GM18907 (cell line): ENCODE results near the gene FKTN.

Experiments
- ATAC-seq: cut with Tn5 transposase; IDR thresholded peaks from one replicate; pipeline ENCODE4 v1.9.1; 2021; ENCODE audit warnings: mild to moderate bottlenecking, moderate library complexity; ENCODE audit not compliant: unreplicated experiment

The FKTN gene

DNA sequence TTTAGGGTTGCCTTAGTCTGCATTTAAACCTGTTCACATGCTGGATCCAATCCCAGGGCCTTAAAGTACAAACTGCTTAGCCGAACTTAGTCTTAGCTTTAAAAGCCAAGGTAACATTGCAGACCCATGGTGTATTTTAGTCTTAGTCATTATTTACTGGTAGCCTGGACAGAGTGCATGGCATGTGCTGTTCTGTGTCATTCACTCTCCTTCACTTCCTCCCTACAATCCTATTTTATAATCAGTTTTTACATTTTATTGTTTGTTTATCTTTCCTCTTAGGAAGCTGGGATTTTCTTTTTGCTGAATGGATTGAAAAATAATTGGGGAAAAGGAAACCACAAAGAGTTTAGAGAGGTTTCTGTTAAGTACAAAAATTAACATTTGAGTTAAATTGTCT, 74.9 kb downstream of the FKTN start:
- no peak for ATAC-seq

DNA sequence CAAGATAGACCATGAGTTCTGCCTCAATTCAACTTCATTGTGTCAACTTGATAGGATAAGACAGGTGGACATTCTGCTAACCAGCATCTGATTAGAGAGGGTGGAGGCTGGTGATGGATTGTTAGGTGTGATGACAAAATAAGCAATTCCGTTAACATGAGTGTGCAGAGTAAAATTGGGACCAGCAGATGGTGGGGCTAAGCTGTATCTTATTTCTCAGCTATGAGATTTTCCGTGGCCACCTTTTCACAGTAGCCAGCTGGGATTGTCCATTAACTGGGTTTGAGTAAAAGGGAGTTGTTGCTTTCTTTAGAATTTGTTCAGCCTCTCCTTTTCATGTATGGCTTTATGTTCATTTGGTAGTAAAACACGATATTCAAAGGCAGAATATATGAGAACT, 75.5 kb downstream of the FKTN start:
- ATAC-seq: no peak

DNA sequence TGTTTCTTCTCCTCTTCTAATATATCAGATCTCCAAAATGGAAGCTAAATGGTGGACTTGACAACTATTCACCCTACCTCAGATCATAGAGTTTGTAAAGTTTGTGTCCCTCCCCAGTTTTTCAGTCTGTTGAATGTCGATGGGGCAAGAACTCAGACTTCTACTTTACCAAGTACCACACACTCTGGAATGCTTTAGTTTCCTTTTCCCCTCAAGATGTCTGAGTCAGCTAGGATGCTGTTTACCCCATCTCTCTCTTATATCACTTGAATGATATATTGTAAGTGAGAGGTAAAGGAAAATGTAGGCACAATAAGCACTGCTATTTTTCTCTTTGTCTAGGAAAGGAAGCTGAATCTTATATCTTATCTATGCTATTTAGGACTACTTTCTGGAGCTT, 78.4 kb downstream of the FKTN start:
- no peak for ATAC-seq

DNA sequence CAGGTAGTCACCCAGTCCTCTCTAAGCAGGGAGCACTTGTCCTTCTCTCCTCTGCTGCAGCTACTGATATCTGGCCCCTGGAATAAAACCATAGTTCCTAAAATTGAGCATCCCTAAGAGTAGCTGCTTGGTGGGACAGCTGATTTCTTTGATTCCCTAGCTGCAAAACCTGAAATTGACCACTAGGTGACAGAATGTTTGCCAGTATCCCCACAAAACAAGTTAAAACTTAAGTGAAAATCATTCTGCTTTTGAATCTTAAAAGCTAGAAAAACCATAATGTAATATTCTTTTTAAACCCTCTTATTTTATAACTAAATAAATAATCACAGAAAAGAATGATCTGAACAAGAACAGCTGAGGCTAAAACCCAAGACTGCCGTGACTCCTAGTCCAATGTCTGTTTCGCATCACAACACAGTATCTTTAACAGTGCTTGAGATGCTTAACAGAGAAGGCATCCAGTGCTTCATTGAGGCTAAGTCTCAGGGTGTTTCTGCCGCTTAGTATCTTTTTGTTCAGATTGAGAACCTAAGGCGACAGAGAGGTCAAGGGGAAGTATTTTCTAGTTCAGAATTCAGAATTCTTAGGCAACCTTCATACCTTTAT, 80.0 kb downstream of the FKTN start:
- no peak for ATAC-seq

DNA sequence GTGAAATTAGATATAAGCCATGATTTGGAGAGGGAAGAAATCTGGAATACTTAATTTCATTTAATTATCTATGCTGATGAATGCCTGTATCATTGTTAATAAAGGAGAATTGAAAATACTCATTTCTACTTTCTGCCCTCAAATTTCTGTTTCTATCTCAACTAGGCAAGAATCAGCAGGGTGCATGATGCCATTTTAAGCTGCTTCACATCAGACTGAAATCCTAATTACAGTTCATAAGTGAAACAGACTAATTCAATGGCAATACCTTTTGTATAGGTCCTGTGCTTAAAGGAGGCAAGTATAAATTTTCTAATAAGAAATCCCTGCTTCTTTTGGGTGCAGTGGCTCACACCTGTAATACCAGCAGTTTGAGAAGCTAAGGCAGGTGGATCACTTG, 82.0 kb downstream of the FKTN start:
- no peak for ATAC-seq

DNA sequence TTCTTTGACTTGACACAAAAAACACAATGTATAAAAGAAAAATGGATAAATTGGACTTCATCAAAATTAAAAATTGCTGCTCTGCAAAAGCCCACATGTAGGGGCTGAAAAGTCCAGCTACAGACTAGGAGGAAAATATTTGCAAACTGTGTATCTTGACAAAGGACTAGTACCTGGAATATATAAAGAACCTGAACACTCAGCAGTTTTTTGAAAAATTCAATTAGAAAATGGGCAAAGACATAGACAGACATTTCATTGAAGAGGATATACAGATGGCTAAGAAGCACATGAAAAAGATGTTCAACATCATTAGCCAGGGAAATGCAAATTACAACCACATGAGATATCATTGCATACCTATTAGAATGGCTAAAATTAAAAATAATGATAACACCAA, 85.9 kb downstream of the FKTN start:
- ATAC-seq: no peak

DNA sequence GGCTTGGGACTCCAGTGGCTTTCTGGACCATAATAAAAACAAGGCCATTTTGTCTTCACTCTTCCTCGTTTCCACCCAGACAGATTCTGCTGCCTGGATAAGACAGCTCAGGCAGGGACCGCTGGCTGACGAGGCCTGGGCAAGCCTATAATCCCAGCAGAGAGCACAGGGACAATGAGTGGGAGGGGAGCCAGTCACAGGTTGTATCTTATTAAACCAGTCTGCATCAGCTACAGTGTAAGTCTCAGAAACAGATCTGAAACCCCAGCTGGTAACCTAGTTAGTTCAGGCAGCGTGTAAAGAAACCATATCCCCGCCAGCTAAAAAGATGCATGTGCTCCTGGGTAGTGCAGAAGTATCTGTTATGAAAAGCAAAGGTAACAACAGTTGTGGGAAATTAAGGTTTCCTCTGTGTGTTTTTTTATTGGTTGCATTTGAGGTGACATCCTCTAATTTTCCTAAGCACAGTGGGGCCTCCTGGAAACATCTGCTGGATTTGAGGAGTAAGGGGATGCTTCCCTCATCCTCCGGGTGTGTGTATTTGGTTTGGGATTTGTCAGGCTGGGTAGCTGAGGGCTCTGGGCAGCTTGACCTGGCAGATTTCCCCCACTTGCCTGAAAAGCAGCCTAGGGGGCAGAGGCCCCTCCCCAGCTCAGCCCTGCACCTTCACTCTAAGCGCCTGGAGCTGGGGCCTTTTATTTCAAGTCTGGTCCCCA, 89.1 kb downstream of the FKTN start:
- no peak for ATAC-seq

DNA sequence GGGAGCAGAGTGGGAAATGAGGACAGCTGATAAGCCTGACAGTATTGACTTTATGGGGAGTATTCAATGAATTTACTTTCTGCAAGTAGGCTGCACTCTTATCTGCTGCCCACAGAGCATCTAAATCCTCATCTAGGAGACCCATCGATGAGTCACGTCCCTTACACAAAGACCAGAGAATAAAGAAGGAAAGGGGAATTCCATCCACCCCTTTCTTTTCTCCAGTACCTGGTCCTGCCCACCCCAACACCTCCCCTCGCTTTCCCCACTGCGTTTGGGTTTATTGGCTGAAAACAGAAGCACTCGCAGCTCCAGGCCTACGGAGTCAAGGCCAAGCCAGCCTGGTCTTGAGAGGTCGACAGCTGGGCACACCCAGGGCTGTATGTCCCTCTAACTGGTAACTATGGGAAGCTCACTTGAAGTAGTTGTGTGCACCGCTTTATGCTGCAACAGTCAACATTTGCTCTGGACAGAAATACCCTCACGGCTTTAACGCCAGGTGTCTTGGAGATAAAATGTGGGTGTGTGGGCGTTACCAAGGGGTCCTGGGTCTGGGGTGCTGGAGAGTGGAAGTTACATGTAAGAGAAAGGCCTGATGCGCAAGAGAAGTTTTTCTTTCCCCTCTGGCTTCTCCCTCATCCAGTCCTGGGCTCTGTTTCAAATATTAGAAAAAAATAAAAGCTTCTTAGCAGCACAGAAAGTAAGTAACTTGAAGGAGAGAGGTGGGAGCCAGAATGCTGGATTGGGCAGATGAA, 89.8 kb downstream of the FKTN start:
- ATAC-seq: no peak

DNA sequence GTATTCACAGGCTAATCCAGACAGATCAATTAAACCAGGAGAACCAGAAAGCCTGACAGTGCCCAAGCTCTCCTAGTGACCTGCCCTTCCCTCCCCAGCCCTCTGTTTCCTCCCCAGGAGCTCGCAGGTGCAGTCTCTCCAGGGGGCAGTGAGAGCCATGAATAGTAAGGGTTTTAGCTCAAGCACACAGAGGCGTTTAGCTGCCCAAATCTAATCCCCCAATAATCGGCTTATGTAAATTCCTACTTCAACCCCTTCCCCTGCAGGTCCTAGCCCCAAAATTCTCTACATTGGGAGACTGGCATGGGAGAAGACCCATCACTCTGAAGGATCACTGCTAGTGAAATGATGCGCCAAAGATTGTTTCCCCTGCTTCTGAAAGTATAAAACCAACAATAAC, 93.9 kb downstream of the FKTN start:
- ATAC-seq: no peak

DNA sequence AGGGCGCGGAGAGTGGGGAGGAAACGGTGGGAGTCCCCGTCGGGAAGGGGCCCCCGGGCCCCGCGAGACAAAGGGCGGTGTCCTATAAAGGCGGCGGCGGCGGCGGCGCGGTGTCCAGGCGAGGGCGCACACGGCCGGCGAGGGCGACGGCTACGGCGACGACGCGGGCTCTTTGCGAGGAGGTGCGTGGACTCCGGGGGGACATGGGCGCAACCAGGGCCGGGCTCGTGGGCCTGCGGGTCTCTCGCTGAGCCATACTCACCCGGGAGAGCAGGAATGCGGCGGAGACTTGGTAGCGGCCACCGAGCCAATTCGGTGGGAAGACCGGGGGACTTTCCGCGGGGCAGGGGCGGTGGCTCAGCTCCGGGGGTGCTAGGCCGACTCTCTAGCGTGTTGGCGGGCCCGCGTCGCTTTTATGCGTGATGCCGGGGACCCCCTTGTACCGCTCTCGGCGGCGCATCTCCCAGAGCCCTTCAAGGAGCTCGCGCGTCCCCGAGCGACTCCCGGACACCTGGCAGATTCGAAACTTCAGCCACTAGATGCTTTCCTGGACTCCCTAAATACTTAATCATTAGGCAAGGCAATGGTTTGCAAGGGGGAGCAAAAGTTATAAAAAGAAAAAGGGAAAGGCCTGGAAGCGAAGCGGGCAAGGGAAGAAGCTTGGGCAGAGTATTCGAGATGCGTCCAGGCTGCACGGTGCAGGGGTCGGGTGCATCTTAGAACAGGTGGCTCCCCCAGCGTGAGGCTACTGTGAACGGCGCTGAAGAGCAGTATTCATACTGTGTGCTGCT, 98.4 kb downstream of the FKTN start:
- ATAC-seq: peak; percentile 65

DNA sequence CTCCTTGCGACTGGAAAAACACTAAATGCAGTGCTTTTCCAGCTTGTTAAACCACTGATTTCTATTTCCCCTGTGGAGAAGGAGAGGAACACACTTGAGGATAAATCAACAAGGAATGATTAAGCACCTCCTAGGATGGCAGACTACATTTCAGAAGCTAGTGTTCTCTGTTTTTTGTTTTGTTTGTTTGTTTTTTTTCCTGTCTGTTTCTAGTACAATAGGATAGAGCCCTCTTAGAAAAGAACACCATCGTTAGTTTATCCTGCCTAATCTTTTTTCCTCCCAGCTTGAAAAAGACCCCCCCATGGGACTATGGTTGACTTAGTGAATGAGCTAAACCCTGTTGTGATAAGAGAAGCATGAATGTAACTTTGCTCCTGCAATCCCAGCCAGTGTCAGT, 100.4 kb downstream of the FKTN start:
- ATAC-seq: no peak

DNA sequence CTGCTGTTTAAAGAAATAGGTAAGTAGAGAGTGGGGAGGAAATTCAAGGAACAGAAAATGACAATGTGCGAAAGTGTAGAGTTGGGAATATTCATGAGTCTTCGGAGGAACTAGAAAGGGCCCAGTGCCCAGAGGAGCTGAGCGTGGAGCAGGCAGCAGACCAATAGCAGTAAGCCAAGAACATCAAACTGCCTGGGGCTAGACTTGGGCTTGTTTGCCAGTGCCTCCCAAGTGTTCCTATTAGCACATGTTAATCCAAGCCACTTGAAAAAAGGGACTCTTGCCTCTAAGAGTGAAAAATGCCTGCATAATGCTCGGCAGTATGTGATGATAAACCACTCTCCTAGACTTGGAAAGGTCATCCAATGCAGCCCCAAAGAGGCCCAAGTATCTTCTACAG, 103.1 kb downstream of the FKTN start:
- no peak for ATAC-seq

DNA sequence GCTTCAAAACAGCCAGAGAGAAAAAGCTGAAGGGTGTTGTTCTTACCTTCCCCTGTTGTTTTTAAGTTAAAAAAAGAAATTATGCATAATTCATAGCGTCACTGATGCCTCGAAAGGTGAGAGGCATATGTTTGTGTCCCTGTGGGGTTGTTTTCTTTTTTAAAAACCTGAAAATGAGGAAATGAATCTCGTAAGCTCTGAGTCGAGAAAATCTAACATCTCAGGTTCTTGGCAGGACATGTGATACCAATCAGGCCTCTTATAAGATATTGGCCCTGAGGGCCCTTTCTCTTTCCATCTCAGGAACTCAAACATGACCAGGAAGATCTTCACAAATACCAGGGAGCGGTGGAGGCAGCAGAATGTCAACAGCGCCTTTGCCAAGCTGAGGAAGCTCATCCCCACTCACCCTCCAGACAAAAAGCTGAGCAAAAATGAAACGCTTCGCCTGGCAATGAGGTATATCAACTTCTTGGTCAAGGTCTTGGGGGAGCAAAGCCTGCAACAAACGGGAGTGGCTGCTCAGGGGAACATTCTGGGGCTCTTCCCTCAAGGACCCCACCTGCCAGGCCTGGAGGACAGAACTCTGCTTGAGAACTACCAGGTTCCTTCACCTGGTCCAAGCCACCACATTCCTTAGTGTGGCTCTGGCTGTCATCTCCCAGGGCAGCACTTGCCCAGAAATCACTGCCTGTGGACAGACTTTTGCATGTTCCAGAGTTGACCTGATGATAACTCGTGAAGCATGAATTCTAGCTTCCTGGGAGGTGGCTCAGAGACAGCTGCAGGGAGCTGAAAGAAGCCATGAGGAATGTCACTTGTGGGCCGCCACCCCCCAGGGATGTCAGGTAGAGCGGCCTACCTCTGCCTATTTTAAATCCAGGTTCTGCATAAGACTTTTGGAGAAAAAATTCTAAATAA, 104.5 kb downstream of the FKTN start, which contains the start of gene TAL2:
Gene TAL2, plus strand, starts transcription at position 274 of the 921 bp plus-strand sequence. Its CDS starts 40 bp downstream, at position 314.
- ATAC-seq: peak; percentile 91

DNA sequence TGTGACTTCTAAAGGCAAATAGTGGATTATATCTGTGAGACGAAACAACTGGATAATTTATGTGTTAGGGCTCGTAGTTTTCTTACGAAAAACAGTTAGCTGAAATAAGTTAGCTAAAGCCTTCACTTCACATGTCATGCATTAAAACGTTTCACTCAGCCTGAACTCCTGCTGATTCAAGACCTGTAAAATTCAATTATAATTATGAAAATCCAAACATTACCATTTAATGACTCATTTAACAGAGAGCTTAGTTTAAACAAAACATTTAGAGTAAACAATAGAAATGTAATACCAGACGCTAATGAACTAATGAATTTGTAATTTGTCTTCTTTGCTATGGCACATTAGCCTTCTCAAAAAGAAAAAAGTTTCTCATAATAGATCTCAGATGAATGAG, 106.0 kb downstream of the FKTN start:
- no peak for ATAC-seq

DNA sequence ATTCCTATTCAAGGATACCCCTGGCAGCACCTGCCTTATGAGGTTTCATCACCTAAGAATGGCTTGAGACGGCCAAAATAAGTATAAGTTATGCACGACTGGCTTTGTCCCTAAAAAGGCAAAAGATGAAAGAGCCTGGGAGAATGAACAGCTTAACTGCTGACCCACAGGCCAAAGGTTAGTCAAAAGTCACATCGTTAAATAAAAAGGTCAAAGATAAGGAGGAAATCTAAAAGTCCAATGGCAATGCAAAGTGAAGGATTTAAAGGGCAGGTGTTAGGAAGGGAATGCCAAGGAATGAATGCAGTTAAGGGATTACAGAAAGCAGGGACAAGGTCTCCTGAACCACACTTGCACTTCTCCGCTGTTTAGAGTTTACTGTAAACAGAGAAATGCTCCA, 109.9 kb downstream of the FKTN start:
- ATAC-seq: no peak

DNA sequence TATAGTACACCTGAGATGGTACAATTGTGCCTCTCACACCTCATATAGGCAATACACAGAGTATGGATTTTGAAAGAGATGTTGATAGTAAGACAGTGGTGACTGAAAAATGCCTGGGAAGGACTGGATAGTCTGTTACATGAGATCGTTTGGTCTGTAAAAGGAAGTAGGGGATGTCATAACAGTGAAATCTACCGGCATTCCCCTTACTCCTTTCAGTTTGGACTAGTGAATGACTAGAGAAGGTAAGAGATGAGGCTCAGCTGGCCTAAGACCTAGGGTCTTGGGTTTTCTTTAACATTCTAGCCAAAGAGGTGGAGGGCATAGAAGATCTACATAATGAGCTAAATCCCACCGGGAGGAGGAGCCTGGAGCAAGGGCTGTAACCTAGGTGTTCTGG, 112.4 kb downstream of the FKTN start:
- ATAC-seq: no peak

DNA sequence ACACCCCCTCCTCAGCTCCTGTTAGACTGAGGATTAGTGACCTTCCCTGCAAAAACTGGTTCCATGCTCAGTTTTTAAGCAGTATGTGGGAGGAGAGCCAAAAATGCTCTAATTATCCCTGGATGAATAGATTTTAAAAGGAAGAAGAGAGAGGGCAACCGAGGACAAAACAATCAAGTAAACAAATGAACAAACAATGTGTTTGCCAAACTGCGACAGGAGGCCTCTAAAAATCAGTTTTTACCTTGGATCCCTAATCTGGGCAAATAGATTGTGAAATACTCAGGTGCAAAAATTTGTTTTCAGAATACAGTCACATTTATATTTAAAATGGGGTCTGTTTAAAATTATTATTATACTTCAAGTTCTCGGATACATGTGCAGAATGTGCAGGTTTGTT, 112.8 kb downstream of the FKTN start:
- ATAC-seq: no peak

DNA sequence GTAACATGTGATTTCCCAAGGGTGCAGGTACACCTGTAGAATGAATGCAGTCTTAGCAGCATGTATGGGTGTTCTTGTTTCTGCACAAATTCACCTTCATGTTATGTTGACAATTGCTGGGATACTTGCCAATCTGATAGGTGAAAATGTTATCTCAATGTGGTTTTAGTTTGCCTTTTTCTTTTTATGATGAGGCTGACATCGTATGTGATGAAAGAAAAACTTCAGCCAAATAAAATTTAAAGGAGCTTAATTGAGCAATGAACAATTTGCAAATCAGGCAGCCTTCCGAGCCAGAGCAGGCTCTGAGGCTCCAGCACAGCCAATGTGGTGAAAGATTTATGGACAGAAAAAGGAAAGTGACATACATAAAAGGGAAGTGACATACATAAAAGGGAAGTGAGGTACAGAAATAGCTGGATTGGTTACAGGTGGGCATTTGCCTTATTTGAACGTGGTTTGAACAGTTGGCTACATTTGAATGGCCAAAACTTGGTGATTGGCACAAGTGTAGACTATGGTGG, 114.8 kb downstream of the FKTN start:
- no peak for ATAC-seq

DNA sequence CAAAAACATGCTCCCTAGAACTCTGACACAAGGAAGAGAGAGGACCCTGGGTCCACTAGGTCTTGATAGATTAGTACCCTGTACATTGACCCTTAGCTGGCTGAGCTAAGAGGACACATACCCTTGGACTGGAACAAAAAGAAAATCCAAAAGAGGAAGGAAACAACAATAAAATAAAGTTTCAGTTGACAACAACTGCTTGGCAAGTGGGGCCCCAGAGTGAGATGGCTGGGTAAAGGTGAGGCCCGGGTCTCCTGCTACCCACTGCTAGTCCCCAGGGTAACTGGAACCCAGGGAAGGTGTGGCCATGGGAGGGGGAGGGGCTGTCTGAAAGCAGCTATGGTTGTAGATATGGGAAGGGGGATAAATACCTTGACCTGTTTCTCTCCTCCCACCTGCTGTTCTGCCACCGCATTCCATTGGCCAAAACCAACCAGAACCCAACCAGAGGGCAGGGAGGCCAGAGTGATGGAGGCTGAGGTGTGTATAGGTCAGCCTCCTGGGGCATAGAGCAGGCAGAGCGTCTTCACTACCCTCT, 116.0 kb downstream of the FKTN start:
- no peak for ATAC-seq
